ENCODE measurements around the gene AUTS2.

Gene AUTS2

GRCh38 chr7:69880840-69881239 is 282.6 kb downstream of the AUTS2 start:
- DNase-seq (ENCODE audit: low read depth), result no peak
- no peak overlapping the region for H3K4me3 ChIP-seq (ENCODE audit: low read depth, low read length)
- TF ChIP-seq CTCF (IDR thresholded peaks at IDR 0.05; ENCODE audit: control insufficient read depth, extremely low read depth, insufficient read depth), result no peak

- H3K4me3 ChIP-seq (ENCODE audit: low read depth, low read length), result no peak overlapping the region
- no peak for DNase-seq (ENCODE audit: low read depth)
- TF ChIP-seq CTCF (IDR thresholded peaks at IDR 0.05; ENCODE audit: control insufficient read depth, extremely low read depth, insufficient read depth), result no peak
Measured at GRCh38 chr7:69882269-69882668, 284.0 kb downstream of the AUTS2 start.

- no peak for TF ChIP-seq CTCF (IDR thresholded peaks at IDR 0.05; ENCODE audit: control insufficient read depth, extremely low read depth, insufficient read depth)
- no peak for DNase-seq (ENCODE audit: low read depth)
- no peak overlapping the region for H3K4me3 ChIP-seq (ENCODE audit: low read depth, low read length)
Measured at GRCh38 chr7:69883399-69883891, 285.2 kb downstream of the AUTS2 start.

GRCh38 chr7:69885431-69885830 is 287.2 kb downstream of the AUTS2 start:
- DNase-seq (ENCODE audit: low read depth), result no peak
- H3K4me3 ChIP-seq (ENCODE audit: low read depth, low read length), result 0 out of 2 replicates have a peak overlapping the region, but pooled peaks have one; percentile 17
- no peak for TF ChIP-seq CTCF (IDR thresholded peaks at IDR 0.05; ENCODE audit: control insufficient read depth, extremely low read depth, insufficient read depth)

- no peak for DNase-seq (ENCODE audit: low read depth)
- no peak overlapping the region for H3K4me3 ChIP-seq (ENCODE audit: low read depth, low read length)
- TF ChIP-seq CTCF (IDR thresholded peaks at IDR 0.05; ENCODE audit: control insufficient read depth, extremely low read depth, insufficient read depth), result no peak
Measured at GRCh38 chr7:69889338-69889975, 291.2 kb downstream of the AUTS2 start.

GRCh38 chr7:69889976-69890351 is 291.7 kb downstream of the AUTS2 start:
- TF ChIP-seq CTCF (IDR thresholded peaks at IDR 0.05; ENCODE audit: control insufficient read depth, extremely low read depth, insufficient read depth), result no peak
- H3K4me3 ChIP-seq (ENCODE audit: low read depth, low read length), result no peak overlapping the region
- no peak for DNase-seq (ENCODE audit: low read depth)

GRCh38 chr7:69892790-69893189 is 294.5 kb downstream of the AUTS2 start:
- TF ChIP-seq CTCF (IDR thresholded peaks at IDR 0.05; ENCODE audit: control insufficient read depth, extremely low read depth, insufficient read depth), result peak; percentile 23
- no peak for DNase-seq (ENCODE audit: low read depth)
- H3K4me3 ChIP-seq (ENCODE audit: low read depth, low read length), result no peak overlapping the region

Measured in LNCaP clone FGC (cell line).